Measurements from ENCODE around the gene KXD1.

- TF ChIP-seq EZH2 (IDR thresholded peaks at IDR 0.05; ENCODE audit: insufficient read depth, poor library complexity, severe bottlenecking) (no peak), EZH2phosphoT487 (IDR thresholded peaks at IDR 0.05; ENCODE audit: insufficient read depth, low read depth) (no peak)
Measured at GRCh38 chr19:18594824-18595373, 37.2 kb downstream of the KXD1 start.
